K562 (cell line): ENCODE data around the gene ELAC1. TPM values are rescaled to one million over a fixed set of nuclear protein-coding genes. Genes with fewer than 3 reads are reported as not detected.

Experiments
- ARID2 ChIP-seq: fragments of 450-650 bp; IDR thresholded peaks from 2 replicates; pipeline ENCODE4 v1.6.1; 2017; ENCODE audit warnings: antibody characterized with exemption, mild to moderate bottlenecking
- CCNT2 ChIP-seq: IDR thresholded peaks from 2 replicates; pipeline ENCODE4 v1.6.1; 2011; ENCODE audit warnings: borderline replicate concordance, low read depth, mild to moderate bottlenecking, moderate library complexity, mixed read lengths, low read length; ENCODE audit not compliant: insufficient read length; ENCODE audit errors: extremely low read depth
- CHD1 ChIP-seq: fragments of 200-600 bp; sonication (generic); IDR thresholded peaks from one replicate; pipeline ENCODE4 v1.6.1; 2012; ENCODE audit warnings: mild to moderate bottlenecking, moderate library complexity, low read length, inconsistent platforms
- CREB3L1 ChIP-seq: fragments of 450-650 bp; IDR thresholded peaks from 2 replicates; pipeline ENCODE4 v1.6.1; 2014; ENCODE audit warnings: low read depth, mild to moderate bottlenecking, moderate library complexity, borderline replicate concordance
- DMBX1 ChIP-seq: fragments of 250-450 bp; sonication (Bioruptor Pico); IDR thresholded peaks from 2 replicates; pipeline ENCODE4 v1.8.0; 2022; ENCODE audit warnings: inconsistent platforms, mild to moderate bottlenecking, moderate library complexity, borderline replicate concordance
- DPF2 ChIP-seq: fragments of 450-650 bp; IDR thresholded peaks from 2 replicates; pipeline ENCODE4 v1.6.1; 2016
- FOSL1 ChIP-seq: fragments of 200-800 bp; sonication (Bioruptor generic); conservative IDR thresholded peaks from 2 replicates; pipeline ENCODE4 v1.6.1; 2016; ENCODE audit warnings: missing genetic modification characterization, missing compliant biosample characterization
- IFI16 ChIP-seq: fragments of 250-450 bp; sonication (Bioruptor Pico); IDR thresholded peaks from 2 replicates; pipeline ENCODE4 v2.1.2; 2022; ENCODE audit warnings: mild to moderate bottlenecking, inconsistent platforms
- MCM5 ChIP-seq: fragments of 450-650 bp; IDR thresholded peaks from 2 replicates; pipeline ENCODE4 v1.6.1; 2016; ENCODE audit warnings: low read depth
- MIER1 ChIP-seq: fragments of 450-650 bp; IDR thresholded peaks from 2 replicates; pipeline ENCODE4 v1.6.1; 2016; ENCODE audit warnings: antibody characterized with exemption, mild to moderate bottlenecking, low read depth
- MTA2 ChIP-seq: fragments of 450-650 bp; IDR thresholded peaks from 2 replicates; pipeline ENCODE4 v1.6.1; 2016; ENCODE audit warnings: low read depth
- NCOR1 ChIP-seq: fragments of 450-650 bp; IDR thresholded peaks from 2 replicates; pipeline ENCODE4 v1.6.1; 2016; ENCODE audit warnings: mild to moderate bottlenecking, moderate library complexity
- OTX1 ChIP-seq: fragments of 450-650 bp; formaldehyde crosslinking; IDR thresholded peaks from 2 replicates; pipeline ENCODE4 v1.4.0; 2022; ENCODE audit warnings: mild to moderate bottlenecking
- POLR2A ChIP-seq: fragments of 450-650 bp; conservative IDR thresholded peaks from 2 replicates; pipeline ENCODE4 v1.6.1; 2016
- RBBP5 ChIP-seq: fragments of 200-600 bp; sonication (generic); IDR thresholded peaks from 2 replicates; pipeline ENCODE4 v1.6.1; 2012; ENCODE audit warnings: borderline replicate concordance, mild to moderate bottlenecking, low read length, control low read depth, inconsistent platforms; ENCODE audit not compliant: insufficient read depth, poor library complexity, severe bottlenecking
- SMAD3 ChIP-seq: fragments of 450-650 bp; formaldehyde crosslinking; conservative IDR thresholded peaks from 2 replicates; pipeline ENCODE4 v1.4.0; 2020; ENCODE audit warnings: mild to moderate bottlenecking
- U2AF1 ChIP-seq: fragments of 200-400 bp; formaldehyde crosslinking; optimal IDR thresholded peaks from 2 replicates; pipeline ENCODE3; 2017; ENCODE audit warnings: mild to moderate bottlenecking, low read depth, low read length, moderate library complexity
- ZBTB2 ChIP-seq: fragments of 450-650 bp; IDR thresholded peaks from 2 replicates; pipeline ENCODE4 v1.6.1; 2016; ENCODE audit warnings: antibody characterized with exemption
- ZC3H4 ChIP-seq: sonication (generic); formaldehyde crosslinking; IDR thresholded peaks from 2 replicates; pipeline ENCODE4 v1.9.0; 2021; ENCODE audit warnings: missing genetic modification reagents, borderline replicate concordance
- ZNF12 ChIP-seq: sonication (generic); formaldehyde crosslinking; IDR thresholded peaks from 2 replicates; pipeline ENCODE4 v1.4.0; 2020; ENCODE audit warnings: mild to moderate bottlenecking, missing genetic modification reagents
- ZNF184 ChIP-seq: sonication (generic); formaldehyde crosslinking; IDR thresholded peaks from 2 replicates; pipeline ENCODE4 v1.5.0; 2020; ENCODE audit warnings: missing genetic modification reagents
- ZNF239 ChIP-seq: fragments of 250-450 bp; sonication (Bioruptor Pico); IDR thresholded peaks from 2 replicates; pipeline ENCODE4 v1.4.0; 2020; ENCODE audit warnings: mild to moderate bottlenecking
- ZNF507 ChIP-seq: conservative IDR thresholded peaks from 2 replicates; pipeline ENCODE4 v1.6.1; 2017; ENCODE audit warnings: missing genetic modification characterization, missing compliant biosample characterization
- polyA plus RNA-seq, 8 experiments: library from polyadenylated mRNA; depleted of rRNA in 4 of 8; stranded (reverse) in 5 of 8; unstranded in 3 of 8; fragments of >200 nt; fragmentation: Nextera tagmentation in 2 of 8; fragmentation: Illumina TruSeq in 1 of 8; extraction: Ambion mirVana in 2 of 8; extraction: Trizol in 1 of 8; gene quantifications; 2 replicates each; pipeline versions ENCODE4 v1.2.1 to v1.2.3, GENCODE V29; 2011 to 2014; ENCODE audit warnings: inconsistent platforms in 1 of 8, missing spikeins in 1 of 8
- total RNA-seq, 7 experiments: library from RNA; depleted of rRNA in 6 of 7; stranded (reverse); fragments of >200 nt in 6 of 7; fragmentation: Illumina TruSeq in 2 of 7; extraction: Trizol in 2 of 7; gene quantifications; 2 replicates each; pipeline versions ENCODE4 v1.2.1 to v1.2.3, GENCODE V29; 2011 to 2021; ENCODE audit warnings: low replicate concordance in 1 of 7
- TF ChIP-seq, protein P1 (sequence below): fragments of 250-450 bp; sonication (Bioruptor Pico); IDR thresholded peaks from 2 replicates; pipeline ENCODE4 v1.9.0; 2021; ENCODE audit warnings: mild to moderate bottlenecking
- TF ChIP-seq, protein P2 (sequence below): fragments of 450-650 bp; formaldehyde crosslinking; IDR thresholded peaks from 2 replicates; pipeline ENCODE4 v1.4.0; 2020; ENCODE audit warnings: mild to moderate bottlenecking, moderate library complexity
- TF ChIP-seq, protein P3 (sequence below), 2 experiments: fragments of 450-650 bp; conservative IDR thresholded peaks; 2 replicates each; pipeline ENCODE4 v1.6.1; 2017; ENCODE audit warnings: mild to moderate bottlenecking in 2 of 2, moderate library complexity in 2 of 2

ELAC1 gene
- total and polyA plus RNA-seq, 9 of the 15 experiments (the other 6 are each of a cell fraction or from before 2014, with no cell fraction given), result 3.7 to 7.7 (median 4.9) TPM

DNA sequence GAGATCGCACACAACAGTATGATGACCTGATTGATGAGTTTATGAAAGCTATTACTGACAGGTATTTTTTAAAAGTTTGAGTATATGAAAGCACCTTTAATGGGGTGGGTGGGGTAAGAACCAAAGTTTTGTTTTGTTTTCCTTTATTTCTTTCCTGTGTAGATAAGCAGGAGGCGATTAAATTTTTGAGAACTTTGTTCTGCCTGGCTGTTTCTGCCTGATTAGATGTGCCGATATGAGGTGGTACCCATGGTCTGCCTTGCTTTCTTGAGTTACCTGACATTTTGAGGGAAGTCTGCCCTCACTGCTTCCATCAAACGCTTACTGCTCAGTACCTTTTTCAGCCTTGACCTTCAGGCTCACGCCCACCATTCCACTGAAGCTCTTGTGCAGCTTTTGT is 49.7 kb upstream of the ELAC1 start (continued):
- TF ChIP-seq CCNT2, result peak; percentile 25
- no peak for TF ChIP-seq IFI16 (CRISPR knock-in tag)
- TF ChIP-seq MIER1, result no peak
- TF ChIP-seq NCOR1, result peak; percentile 14; the same call in 1 of the 2 replicates
- no peak for TF ChIP-seq ZC3H4 (CRISPR knock-in tag)
- TF ChIP-seq, protein P1, sequence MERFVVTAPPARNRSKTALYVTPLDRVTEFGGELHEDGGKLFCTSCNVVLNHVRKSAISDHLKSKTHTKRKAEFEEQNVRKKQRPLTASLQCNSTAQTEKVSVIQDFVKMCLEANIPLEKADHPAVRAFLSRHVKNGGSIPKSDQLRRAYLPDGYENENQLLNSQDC (CRISPR knock-in tag), result no peak
- TF ChIP-seq POLR2A, result no peak
- TF ChIP-seq ZNF184, result no peak
- no peak for TF ChIP-seq ARID2
- TF ChIP-seq MCM5, result no peak
- no peak for TF ChIP-seq RBBP5
- no peak for TF ChIP-seq FOSL1 (tag)
- TF ChIP-seq ZNF507 (tag), result no peak
- no peak for TF ChIP-seq ZNF239 (CRISPR knock-in tag)
- TF ChIP-seq ZBTB2, result no peak
- TF ChIP-seq CREB3L1, result no peak
- TF ChIP-seq, protein P2, sequence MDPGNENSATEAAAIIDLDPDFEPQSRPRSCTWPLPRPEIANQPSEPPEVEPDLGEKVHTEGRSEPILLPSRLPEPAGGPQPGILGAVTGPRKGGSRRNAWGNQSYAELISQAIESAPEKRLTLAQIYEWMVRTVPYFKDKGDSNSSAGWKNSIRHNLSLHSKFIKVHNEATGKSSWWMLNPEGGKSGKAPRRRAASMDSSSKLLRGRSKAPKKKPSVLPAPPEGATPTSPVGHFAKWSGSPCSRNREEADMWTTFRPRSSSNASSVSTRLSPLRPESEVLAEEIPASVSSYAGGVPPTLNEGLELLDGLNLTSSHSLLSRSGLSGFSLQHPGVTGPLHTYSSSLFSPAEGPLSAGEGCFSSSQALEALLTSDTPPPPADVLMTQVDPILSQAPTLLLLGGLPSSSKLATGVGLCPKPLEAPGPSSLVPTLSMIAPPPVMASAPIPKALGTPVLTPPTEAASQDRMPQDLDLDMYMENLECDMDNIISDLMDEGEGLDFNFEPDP (CRISPR knock-in tag), result no peak
- TF ChIP-seq OTX1 (CRISPR knock-in tag), result no peak
- 0 out of 2 replicates have a peak, but pooled peaks have one; percentile 32 for TF ChIP-seq MTA2
- TF ChIP-seq SMAD3, result no peak
- TF ChIP-seq DMBX1 (CRISPR knock-in tag), result no peak
- TF ChIP-seq, protein P3, sequence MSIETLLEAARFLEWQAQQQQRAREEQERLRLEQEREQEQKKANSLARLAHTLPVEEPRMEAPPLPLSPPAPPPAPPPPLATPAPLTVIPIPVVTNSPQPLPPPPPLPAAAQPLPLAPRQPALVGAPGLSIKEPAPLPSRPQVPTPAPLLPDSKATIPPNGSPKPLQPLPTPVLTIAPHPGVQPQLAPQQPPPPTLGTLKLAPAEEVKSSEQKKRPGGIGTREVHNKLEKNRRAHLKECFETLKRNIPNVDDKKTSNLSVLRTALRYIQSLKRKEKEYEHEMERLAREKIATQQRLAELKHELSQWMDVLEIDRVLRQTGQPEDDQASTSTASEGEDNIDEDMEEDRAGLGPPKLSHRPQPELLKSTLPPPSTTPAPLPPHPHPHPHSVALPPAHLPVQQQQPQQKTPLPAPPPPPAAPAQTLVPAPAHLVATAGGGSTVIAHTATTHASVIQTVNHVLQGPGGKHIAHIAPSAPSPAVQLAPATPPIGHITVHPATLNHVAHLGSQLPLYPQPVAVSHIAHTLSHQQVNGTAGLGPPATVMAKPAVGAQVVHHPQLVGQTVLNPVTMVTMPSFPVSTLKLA (conservative IDR thresholded peaks at IDR 0.05), result no peak
- no peak for TF ChIP-seq U2AF1
- TF ChIP-seq DPF2, result peak; percentile 55; the same call in 1 of the 2 replicates
- no peak for TF ChIP-seq CHD1
- no peak for TF ChIP-seq ZNF12 (CRISPR knock-in tag)
